HEK293 (cell line): ENCODE results near the gene LBX1.

ENCODE experiments used
- CTCF ChIA-PET: fragments of 350-600 bp; formaldehyde crosslinking; extraction: SDS; loops from one replicate; lab custom pipeline; 2021; ENCODE audit warnings: antibody characterized with exemption; lab: Yijun Ruan, JAX
- POLR2A ChIA-PET: fragments of 300-600 bp; formaldehyde crosslinking; extraction: SDS; loops from one replicate; lab custom pipeline; 2020; ENCODE audit warnings: antibody characterized with exemption, inconsistent platforms; lab: Yijun Ruan, JAX
- H3K27ac ChIP-seq: fragments of 200-500 bp; sonication (Bioruptor generic); 2 replicates; pipeline ENCODE4 v1.5.1; 2014; ENCODE audit warnings: low read depth, low read length, control low read depth, inconsistent platforms; ENCODE audit errors: extremely low read depth
- H3K36me3 ChIP-seq, 2 experiments: fragments of 200-500 bp in 1 of 2; sonication (Bioruptor generic) in 1 of 2; 1 replicate in 1 of 2; 2 replicates in 1 of 2; pipeline ENCODE4 v1.5.1; 2014 to 2017; ENCODE audit warnings: inconsistent platforms in 2 of 2, low read length in 2 of 2; ENCODE audit not compliant: control insufficient read depth in 2 of 2, insufficient read depth in 1 of 2
- H3K4me1 ChIP-seq: fragments of 200-500 bp; sonication (Bioruptor generic); 2 replicates; pipeline ENCODE4 v1.5.1; 2014; ENCODE audit warnings: mild to moderate bottlenecking, low read length, inconsistent platforms; ENCODE audit not compliant: control insufficient read depth, insufficient read depth
- H3K4me3 ChIP-seq: 2 replicates; pipeline ENCODE4 v1.5.1; 2011; ENCODE audit warnings: low read depth, mild to moderate bottlenecking, control low read depth, low read length, moderate library complexity
- H3K9me3 ChIP-seq: fragments of 200-500 bp; sonication (Bioruptor generic); 2 replicates; pipeline ENCODE4 v1.5.1; 2014; ENCODE audit warnings: low read depth, low read length, inconsistent platforms; ENCODE audit not compliant: control insufficient read depth, insufficient read depth
- FEZF1 ChIP-seq: fragments of 450-650 bp; formaldehyde crosslinking; IDR thresholded peaks from 2 replicates; pipeline ENCODE4 v1.5.1; 2016; ENCODE audit warnings: missing biosample characterization, missing genetic modification characterization
- KLF10 ChIP-seq: fragments of 450-650 bp; IDR thresholded peaks from 2 replicates; pipeline ENCODE4 v1.5.1; 2018; ENCODE audit warnings: missing biosample characterization, mild to moderate bottlenecking, missing genetic modification characterization
- PRDM1 ChIP-seq: fragments of 450-650 bp; formaldehyde crosslinking; IDR thresholded peaks from 2 replicates; pipeline ENCODE4; 2016; ENCODE audit warnings: missing biosample characterization, missing genetic modification characterization
- ZFP41 ChIP-seq: fragments of 450-650 bp; formaldehyde crosslinking; IDR thresholded peaks from 2 replicates; pipeline ENCODE4 v1.5.1; 2016; ENCODE audit warnings: missing biosample characterization, missing genetic modification characterization, borderline replicate concordance
- ZIC2 ChIP-seq: fragments of 450-650 bp; formaldehyde crosslinking; IDR thresholded peaks from 2 replicates; pipeline ENCODE4 v1.5.1; 2016; ENCODE audit warnings: missing biosample characterization, missing genetic modification characterization
- ZNF140 ChIP-seq: fragments of 450-650 bp; formaldehyde crosslinking; IDR thresholded peaks from 2 replicates; pipeline ENCODE4 v1.5.1; 2016; ENCODE audit warnings: missing biosample characterization, missing genetic modification characterization
- ZNF174 ChIP-seq: fragments of 450-650 bp; formaldehyde crosslinking; IDR thresholded peaks from 2 replicates; pipeline ENCODE4 v1.5.0; 2017; ENCODE audit warnings: missing biosample characterization, mild to moderate bottlenecking, missing genetic modification characterization
- ZNF670 ChIP-seq: fragments of 450-650 bp; formaldehyde crosslinking; IDR thresholded peaks from 2 replicates; pipeline ENCODE4 v1.5.1; 2016; ENCODE audit warnings: missing biosample characterization, missing genetic modification characterization, low read depth
- ZSCAN30 ChIP-seq: fragments of 450-650 bp; IDR thresholded peaks from 2 replicates; pipeline ENCODE4 v1.5.1; 2018; ENCODE audit warnings: missing biosample characterization, mild to moderate bottlenecking, missing genetic modification characterization, moderate library complexity
- TF ChIP-seq, protein P1 (sequence below): fragments of 450-650 bp; formaldehyde crosslinking; IDR thresholded peaks from 2 replicates; pipeline ENCODE4 v1.5.1; 2016; ENCODE audit warnings: missing biosample characterization, missing genetic modification characterization
- TF ChIP-seq, protein P2 (sequence below): fragments of 450-650 bp; formaldehyde crosslinking; IDR thresholded peaks from 2 replicates; pipeline ENCODE4 v1.5.1; 2016; ENCODE audit warnings: missing biosample characterization, missing genetic modification characterization
- TF ChIP-seq, protein P3 (sequence below): fragments of 450-650 bp; formaldehyde crosslinking; IDR thresholded peaks from 2 replicates; pipeline ENCODE4 v1.5.1; 2016; ENCODE audit warnings: missing biosample characterization, missing genetic modification characterization
- TF ChIP-seq, protein P4 (sequence below): fragments of 450-650 bp; formaldehyde crosslinking; conservative IDR thresholded peaks from 2 replicates; pipeline ENCODE4 v1.5.1; 2016; ENCODE audit warnings: low read depth, missing biosample characterization, missing genetic modification characterization
- TF ChIP-seq, protein P5 (sequence below): fragments of 450-650 bp; formaldehyde crosslinking; IDR thresholded peaks from 2 replicates; pipeline ENCODE4 v1.5.1; 2017; ENCODE audit warnings: missing biosample characterization, missing genetic modification characterization
- TF ChIP-seq, protein P6 (sequence below): fragments of 450-650 bp; formaldehyde crosslinking; IDR thresholded peaks from 2 replicates; pipeline ENCODE4 v1.5.1; 2017; ENCODE audit warnings: missing biosample characterization, missing genetic modification characterization

Gene LBX1

DNA sequence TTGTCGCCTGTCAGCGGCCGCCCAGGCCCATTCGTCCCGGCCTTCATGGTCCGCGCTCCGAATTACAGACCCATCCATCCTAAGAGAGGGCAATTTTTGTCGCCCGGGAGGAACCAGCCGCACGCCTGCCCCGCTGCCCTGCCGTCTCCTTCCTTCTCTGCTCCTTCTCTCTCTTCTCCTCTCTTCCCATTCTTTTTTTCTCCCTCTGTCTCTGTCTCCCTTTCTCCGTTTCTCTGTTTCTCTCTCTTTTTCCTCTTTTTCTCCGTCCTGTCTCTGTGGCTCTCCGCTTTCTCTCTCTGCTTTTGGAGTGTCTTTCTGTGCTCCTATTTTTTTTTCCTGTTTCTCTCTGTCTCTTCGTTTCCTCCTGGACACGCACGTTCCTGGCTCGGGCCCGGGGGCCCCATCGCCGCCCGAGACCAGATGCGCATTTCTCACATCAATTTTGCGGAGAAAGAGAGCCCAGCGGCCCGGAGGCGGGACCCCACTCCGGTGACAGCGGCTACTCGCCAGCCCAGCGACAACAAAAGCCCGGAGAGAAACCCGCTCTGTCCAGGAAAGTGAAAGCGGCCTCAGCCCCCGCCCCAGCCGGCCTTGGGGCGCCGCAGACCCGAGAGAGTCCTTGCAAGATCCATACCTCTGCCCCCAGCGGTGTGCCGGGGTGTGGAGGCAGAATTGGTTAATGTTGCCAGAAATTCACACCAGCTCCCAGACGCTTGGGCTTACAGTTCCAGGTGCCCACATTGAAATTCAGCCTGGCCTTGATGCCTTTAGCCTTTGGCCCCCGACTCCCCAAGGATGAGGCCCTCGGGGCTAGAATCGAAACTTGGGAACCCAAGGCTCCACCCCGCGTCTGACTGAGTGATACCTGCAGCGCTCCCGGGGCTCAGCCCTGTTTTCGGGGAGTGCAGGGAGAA is 4.1 kb downstream of the LBX1 start:
- CTCF ChIA-PET = interaction anchor here (0.7 kb wide), 1 partner anchor 944 kb away, joined by 7 read pairs; no protein-coding TSS in a partner anchor
- POLR2A ChIA-PET = no interaction called here
- H3K4me1 ChIP-seq = no peaks in the 10 kb centered on the region; the same call in 1 of the 2 replicates
- H3K9me3 ChIP-seq = no peaks in the 10 kb centered on the region
- H3K27ac ChIP-seq = no peak overlapping the region
- no peaks in the 10 kb centered on the region for H3K36me3 ChIP-seq
- 0 out of 2 replicates have a peak, but pooled peaks have one; percentile 30 for TF ChIP-seq PRDM1 (tag by site-specific recombination)
- TF ChIP-seq FEZF1 (tag by site-specific recombination) = no peak
- TF ChIP-seq ZNF140 = no peak
- no peak overlapping the region for H3K4me3 ChIP-seq

DNA sequence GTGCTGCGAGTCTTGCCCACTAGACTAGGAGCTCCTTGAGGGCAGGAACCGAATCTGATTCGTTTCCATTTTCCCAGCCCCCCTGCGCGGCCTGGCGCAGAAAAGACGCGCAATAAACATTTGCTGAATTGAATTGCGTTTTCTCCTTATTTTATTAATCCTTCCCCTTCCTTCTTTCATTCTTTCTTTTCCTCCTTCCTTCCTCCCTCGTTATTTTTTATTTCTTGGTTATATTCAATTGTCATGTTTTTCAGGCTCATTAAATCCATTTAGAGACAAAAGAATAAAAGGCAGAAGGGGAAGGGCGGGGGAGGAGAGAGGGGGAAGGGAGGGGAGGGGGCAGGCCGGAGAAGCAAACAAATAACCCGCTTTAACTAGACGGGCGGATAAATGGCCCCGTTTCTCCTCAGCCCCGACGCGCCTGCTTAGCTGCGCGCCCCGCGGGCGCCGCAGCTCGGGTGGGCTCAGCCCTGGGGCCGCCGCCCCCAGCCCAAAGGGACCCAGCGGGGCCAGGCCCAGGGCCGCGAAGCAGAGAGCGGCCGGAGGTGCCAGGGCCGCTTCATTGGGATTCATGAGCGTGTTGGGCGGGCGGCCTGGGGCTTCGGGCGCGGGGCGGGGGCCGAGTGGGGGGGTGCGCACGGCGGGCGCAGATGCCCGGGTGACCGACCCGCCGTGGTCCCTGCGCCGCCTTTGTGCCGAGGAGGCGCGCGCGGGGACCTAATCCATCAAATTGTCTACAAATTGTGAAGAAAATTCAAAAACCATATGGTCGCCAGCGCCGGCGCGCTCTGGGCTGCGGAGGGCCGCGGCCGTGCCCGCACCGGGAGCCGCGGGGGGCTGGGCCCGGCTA is 5.0 kb downstream of the LBX1 start:
- H3K9me3 ChIP-seq = no peaks in the 10 kb centered on the region
- H3K4me3 ChIP-seq = no peak overlapping the region
- ChIA-PET CTCF (interaction anchor here (2.4 kb wide), 1 partner anchor 10 kb away, joined by 8 read pairs; no protein-coding TSS in a partner anchor), POLR2A (no interaction called here)
- no peaks in the 10 kb centered on the region; the same call in 1 of the 2 replicates for H3K4me1 ChIP-seq
- H3K27ac ChIP-seq = no peak overlapping the region
- TF ChIP-seq, protein P1, sequence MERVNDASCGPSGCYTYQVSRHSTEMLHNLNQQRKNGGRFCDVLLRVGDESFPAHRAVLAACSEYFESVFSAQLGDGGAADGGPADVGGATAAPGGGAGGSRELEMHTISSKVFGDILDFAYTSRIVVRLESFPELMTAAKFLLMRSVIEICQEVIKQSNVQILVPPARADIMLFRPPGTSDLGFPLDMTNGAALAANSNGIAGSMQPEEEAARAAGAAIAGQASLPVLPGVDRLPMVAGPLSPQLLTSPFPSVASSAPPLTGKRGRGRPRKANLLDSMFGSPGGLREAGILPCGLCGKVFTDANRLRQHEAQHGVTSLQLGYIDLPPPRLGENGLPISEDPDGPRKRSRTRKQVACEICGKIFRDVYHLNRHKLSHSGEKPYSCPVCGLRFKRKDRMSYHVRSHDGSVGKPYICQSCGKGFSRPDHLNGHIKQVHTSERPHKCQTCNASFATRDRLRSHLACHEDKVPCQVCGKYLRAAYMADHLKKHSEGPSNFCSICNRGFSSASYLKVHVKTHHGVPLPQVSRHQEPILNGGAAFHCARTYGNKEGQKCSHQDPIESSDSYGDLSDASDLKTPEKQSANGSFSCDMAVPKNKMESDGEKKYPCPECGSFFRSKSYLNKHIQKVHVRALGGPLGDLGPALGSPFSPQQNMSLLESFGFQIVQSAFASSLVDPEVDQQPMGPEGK (tag by site-specific recombination) = no peak
- TF ChIP-seq ZFP41 (tag by site-specific recombination) (no peak), ZNF174 (tag by site-specific recombination) (no peak), KLF10 (tag by site-specific recombination) (no peak), ZNF670 (no peak), ZSCAN30 (tag by site-specific recombination) (no peak), ZNF140 (no peak), ZIC2 (tag by site-specific recombination) (no peak)
- TF ChIP-seq, protein P2, sequence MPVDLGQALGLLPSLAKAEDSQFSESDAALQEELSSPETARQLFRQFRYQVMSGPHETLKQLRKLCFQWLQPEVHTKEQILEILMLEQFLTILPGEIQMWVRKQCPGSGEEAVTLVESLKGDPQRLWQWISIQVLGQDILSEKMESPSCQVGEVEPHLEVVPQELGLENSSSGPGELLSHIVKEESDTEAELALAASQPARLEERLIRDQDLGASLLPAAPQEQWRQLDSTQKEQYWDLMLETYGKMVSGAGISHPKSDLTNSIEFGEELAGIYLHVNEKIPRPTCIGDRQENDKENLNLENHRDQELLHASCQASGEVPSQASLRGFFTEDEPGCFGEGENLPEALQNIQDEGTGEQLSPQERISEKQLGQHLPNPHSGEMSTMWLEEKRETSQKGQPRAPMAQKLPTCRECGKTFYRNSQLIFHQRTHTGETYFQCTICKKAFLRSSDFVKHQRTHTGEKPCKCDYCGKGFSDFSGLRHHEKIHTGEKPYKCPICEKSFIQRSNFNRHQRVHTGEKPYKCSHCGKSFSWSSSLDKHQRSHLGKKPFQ (tag by site-specific recombination) = no peak
- TF ChIP-seq, protein P3, sequence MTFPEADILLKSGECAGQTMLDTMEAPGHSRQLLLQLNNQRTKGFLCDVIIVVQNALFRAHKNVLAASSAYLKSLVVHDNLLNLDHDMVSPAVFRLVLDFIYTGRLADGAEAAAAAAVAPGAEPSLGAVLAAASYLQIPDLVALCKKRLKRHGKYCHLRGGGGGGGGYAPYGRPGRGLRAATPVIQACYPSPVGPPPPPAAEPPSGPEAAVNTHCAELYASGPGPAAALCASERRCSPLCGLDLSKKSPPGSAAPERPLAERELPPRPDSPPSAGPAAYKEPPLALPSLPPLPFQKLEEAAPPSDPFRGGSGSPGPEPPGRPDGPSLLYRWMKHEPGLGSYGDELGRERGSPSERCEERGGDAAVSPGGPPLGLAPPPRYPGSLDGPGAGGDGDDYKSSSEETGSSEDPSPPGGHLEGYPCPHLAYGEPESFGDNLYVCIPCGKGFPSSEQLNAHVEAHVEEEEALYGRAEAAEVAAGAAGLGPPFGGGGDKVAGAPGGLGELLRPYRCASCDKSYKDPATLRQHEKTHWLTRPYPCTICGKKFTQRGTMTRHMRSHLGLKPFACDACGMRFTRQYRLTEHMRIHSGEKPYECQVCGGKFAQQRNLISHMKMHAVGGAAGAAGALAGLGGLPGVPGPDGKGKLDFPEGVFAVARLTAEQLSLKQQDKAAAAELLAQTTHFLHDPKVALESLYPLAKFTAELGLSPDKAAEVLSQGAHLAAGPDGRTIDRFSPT (tag by site-specific recombination) = no peak
- TF ChIP-seq, protein P4, sequence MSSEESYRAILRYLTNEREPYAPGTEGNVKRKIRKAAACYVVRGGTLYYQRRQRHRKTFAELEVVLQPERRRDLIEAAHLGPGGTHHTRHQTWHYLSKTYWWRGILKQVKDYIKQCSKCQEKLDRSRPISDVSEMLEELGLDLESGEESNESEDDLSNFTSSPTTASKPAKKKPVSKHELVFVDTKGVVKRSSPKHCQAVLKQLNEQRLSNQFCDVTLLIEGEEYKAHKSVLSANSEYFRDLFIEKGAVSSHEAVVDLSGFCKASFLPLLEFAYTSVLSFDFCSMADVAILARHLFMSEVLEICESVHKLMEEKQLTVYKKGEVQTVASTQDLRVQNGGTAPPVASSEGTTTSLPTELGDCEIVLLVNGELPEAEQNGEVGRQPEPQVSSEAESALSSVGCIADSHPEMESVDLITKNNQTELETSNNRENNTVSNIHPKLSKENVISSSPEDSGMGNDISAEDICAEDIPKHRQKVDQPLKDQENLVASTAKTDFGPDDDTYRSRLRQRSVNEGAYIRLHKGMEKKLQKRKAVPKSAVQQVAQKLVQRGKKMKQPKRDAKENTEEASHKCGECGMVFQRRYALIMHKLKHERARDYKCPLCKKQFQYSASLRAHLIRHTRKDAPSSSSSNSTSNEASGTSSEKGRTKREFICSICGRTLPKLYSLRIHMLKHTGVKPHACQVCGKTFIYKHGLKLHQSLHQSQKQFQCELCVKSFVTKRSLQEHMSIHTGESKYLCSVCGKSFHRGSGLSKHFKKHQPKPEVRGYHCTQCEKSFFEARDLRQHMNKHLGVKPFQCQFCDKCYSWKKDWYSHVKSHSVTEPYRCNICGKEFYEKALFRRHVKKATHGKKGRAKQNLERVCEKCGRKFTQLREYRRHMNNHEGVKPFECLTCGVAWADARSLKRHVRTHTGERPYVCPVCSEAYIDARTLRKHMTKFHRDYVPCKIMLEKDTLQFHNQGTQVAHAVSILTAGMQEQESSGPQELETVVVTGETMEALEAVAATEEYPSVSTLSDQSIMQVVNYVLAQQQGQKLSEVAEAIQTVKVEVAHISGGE = no peak
- TF ChIP-seq, protein P5, sequence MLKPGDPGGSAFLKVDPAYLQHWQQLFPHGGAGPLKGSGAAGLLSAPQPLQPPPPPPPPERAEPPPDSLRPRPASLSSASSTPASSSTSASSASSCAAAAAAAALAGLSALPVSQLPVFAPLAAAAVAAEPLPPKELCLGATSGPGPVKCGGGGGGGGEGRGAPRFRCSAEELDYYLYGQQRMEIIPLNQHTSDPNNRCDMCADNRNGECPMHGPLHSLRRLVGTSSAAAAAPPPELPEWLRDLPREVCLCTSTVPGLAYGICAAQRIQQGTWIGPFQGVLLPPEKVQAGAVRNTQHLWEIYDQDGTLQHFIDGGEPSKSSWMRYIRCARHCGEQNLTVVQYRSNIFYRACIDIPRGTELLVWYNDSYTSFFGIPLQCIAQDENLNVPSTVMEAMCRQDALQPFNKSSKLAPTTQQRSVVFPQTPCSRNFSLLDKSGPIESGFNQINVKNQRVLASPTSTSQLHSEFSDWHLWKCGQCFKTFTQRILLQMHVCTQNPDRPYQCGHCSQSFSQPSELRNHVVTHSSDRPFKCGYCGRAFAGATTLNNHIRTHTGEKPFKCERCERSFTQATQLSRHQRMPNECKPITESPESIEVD = no peak
- TF ChIP-seq, protein P6, sequence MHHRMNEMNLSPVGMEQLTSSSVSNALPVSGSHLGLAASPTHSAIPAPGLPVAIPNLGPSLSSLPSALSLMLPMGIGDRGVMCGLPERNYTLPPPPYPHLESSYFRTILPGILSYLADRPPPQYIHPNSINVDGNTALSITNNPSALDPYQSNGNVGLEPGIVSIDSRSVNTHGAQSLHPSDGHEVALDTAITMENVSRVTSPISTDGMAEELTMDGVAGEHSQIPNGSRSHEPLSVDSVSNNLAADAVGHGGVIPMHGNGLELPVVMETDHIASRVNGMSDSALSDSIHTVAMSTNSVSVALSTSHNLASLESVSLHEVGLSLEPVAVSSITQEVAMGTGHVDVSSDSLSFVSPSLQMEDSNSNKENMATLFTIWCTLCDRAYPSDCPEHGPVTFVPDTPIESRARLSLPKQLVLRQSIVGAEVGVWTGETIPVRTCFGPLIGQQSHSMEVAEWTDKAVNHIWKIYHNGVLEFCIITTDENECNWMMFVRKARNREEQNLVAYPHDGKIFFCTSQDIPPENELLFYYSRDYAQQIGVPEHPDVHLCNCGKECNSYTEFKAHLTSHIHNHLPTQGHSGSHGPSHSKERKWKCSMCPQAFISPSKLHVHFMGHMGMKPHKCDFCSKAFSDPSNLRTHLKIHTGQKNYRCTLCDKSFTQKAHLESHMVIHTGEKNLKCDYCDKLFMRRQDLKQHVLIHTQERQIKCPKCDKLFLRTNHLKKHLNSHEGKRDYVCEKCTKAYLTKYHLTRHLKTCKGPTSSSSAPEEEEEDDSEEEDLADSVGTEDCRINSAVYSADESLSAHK = no peak
- no peaks in the 10 kb centered on the region for H3K36me3 ChIP-seq
